Peyer's patch (tissue), 4 donors: ENCODE data around the gene NTN1. TPM values are rescaled to one million over a fixed set of nuclear protein-coding genes. Genes with fewer than 3 reads are reported as not detected.

Source experiments
- DNase-seq, 3 donors: peaks; one replicate each; pipeline ENCODE4 v3.0.0-alpha.2; 2017 to 2019
- H3K27ac ChIP-seq, 4 donors: fragments of 200-600 bp; sonication (generic); one replicate each; pipeline ENCODE4 v1.5.1; 2016 to 2019
- H3K27me3 ChIP-seq, 2 donors: fragments of 200-600 bp; sonication (generic); one replicate each; pipeline ENCODE4 v1.5.1; 2019
- H3K36me3 ChIP-seq, 3 donors: fragments of 200-600 bp; sonication (generic); one replicate each; pipeline ENCODE4 v1.5.1; 2016 to 2019
- H3K4me1 ChIP-seq, 4 donors: fragments of 200-600 bp; sonication (generic); one replicate each; pipeline ENCODE4 v1.5.1; 2016 to 2019
- H3K4me3 ChIP-seq, 4 donors: fragments of 200-600 bp; sonication (generic); 1 replicate in 3 of 4; 2 replicates in 1 of 4; pipeline ENCODE4 v1.5.1; 2016 to 2019; ENCODE audit warnings: mild to moderate bottlenecking in 1 of 4
- H3K9me3 ChIP-seq, 4 donors: fragments of 200-600 bp; sonication (generic); one replicate each; pipeline ENCODE4 v1.5.1; 2016 to 2019; ENCODE audit warnings: mild to moderate bottlenecking in 1 of 4
- POLR2A ChIP-seq, 2 donors: fragments of 450-650 bp; IDR thresholded peaks; one replicate each; pipeline ENCODE4 v1.5.1; 2017; ENCODE audit warnings: antibody characterized with exemption in 2 of 2, mild to moderate bottlenecking in 2 of 2, moderate library complexity in 2 of 2
- total RNA-seq, 4 donors: library from RNA; depleted of rRNA; stranded (reverse); fragments of >200 nt; gene quantifications; one replicate each; pipeline ENCODE4 v1.1.0, GENCODE V29; 2016
- TF ChIP-seq, protein P1 (sequence below), 6 experiments: fragments of 450-650 bp in 4 of 6; fragments of 200-600 bp in 2 of 6; sonication (generic) in 1 of 6; IDR thresholded peaks; one replicate each; pipeline ENCODE4 v1.5.1; 2017 to 2019; ENCODE audit warnings: antibody characterized with exemption in 6 of 6, mild to moderate bottlenecking in 3 of 6, moderate library complexity in 1 of 6

NTN1 gene
- total RNA-seq, 4 donors from 2014 or later, result 4.0 to 17.3 (median 10.9) TPM

DNA sequence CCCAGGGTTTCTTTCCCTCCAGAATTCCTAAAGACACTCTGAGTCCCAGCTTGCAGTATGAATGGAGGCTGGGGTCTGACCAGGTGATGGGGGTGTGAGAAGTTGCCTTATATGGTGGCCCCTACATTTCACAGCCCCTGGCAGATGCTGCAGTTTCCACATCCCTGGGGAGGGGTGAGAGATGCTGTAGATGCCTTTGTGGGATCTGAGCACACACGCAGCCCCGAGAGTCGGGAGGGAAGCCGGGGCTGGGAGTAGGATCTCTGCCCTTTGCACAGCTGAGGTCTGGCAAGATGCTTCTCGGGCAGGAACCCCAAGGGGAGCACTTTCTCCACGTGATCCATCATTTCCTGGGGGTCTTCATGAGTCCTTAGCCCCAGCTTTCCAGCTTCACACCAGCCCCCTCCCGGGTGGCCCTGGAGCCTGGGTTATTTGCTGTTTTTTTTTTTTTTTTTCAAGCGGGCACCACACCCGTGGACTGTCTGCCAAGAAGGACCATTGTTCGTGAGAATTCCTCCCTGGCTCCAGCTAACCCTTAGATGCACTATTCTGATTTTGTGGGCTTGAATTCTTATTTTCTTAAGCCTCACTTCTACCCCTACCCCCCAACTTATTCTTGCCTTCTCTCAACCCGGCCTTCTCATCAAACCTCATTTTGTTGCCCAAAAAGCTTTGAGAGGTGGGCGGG is 50.6 kb downstream of the NTN1 start:
- no peak overlapping the region for H3K4me3 ChIP-seq
- H3K27me3 ChIP-seq, result no peaks in the 10 kb centered on the region
- peak overlapping the region in 2 of 4 donors; percentile 2 to 61 for H3K27ac ChIP-seq

DNA sequence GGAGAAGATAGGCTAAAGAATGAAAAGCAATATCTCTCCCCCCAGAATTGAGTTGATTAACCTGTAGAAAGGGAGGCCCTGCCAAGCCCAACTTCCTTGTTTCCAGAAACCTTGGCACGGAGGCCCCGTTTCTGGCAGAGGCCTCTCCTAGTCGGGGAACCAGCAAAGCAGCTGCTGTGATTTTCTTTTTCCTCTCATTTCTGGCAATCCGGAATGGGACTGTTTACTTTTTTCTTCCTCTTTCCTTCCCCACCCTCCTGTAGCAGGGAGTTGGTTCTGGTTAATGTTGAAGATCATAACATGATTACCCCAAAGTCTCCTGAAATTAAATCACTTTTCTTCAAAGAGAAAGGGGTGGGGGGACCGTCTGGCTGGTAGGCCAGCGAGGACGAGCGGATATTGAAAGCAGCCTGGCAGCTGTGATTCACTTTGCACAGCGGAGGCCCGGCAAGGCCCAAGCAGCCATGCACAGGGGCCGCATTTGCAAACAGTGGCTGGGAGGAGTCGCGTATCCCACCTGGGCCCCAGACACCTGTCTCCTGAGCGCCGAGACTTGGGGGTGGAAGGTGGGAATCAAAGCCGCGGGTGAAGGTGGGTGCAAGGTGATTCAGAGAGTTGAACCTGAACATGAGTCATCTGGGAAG is 51.5 kb downstream of the NTN1 start:
- H3K27ac ChIP-seq, result peak overlapping the region; percentile 2 to 61 (median 21)
- DNase-seq, result peak in 1 of 3 donors; percentile 59
- H3K36me3 ChIP-seq, result no peaks in the 10 kb centered on the region
- H3K27me3 ChIP-seq, result no peaks in the 10 kb centered on the region
- peaks cover 0 to 6% (median 0%) of the 10 kb centered on the region in 4 donors for H3K4me1 ChIP-seq
- no peak overlapping the region for H3K4me3 ChIP-seq
- H3K9me3 ChIP-seq, result no peaks in the 10 kb centered on the region
- TF ChIP-seq, protein P1, sequence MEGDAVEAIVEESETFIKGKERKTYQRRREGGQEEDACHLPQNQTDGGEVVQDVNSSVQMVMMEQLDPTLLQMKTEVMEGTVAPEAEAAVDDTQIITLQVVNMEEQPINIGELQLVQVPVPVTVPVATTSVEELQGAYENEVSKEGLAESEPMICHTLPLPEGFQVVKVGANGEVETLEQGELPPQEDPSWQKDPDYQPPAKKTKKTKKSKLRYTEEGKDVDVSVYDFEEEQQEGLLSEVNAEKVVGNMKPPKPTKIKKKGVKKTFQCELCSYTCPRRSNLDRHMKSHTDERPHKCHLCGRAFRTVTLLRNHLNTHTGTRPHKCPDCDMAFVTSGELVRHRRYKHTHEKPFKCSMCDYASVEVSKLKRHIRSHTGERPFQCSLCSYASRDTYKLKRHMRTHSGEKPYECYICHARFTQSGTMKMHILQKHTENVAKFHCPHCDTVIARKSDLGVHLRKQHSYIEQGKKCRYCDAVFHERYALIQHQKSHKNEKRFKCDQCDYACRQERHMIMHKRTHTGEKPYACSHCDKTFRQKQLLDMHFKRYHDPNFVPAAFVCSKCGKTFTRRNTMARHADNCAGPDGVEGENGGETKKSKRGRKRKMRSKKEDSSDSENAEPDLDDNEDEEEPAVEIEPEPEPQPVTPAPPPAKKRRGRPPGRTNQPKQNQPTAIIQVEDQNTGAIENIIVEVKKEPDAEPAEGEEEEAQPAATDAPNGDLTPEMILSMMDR (IDR thresholded peaks at IDR 0.05), result no peak

More for the DNA sequence above, 50.6 kb downstream of the NTN1 start:
- H3K4me1 ChIP-seq, result peaks cover 0 to 6% (median 0%) of the 10 kb centered on the region in 4 donors
- no peaks in the 10 kb centered on the region for H3K9me3 ChIP-seq
- no peaks in the 10 kb centered on the region for H3K36me3 ChIP-seq
- DNase-seq, result no peak
- TF ChIP-seq POLR2A (IDR thresholded peaks at IDR 0.05), result no peak
- TF ChIP-seq, protein P1 (IDR thresholded peaks at IDR 0.05), result no peak

DNA sequence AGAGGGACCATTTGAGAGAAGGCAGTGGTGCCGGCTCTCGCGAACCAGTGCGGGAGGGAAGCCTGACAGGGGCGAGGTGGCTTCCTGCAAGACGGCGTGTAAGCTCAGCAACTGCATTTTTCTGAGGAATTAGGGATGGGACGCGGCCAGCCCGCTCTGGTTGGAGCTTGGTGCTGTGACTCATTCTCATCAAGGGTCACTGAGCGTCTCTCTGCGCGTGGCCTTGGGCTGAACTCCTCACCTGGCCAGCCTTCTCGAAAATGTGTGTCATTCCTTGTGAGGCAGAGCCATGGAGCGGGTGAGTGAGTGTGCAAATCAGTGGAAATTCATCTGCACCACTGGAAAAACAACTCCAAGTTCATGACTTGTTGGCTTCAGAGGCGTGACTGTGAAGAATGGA is 52.8 kb downstream of the NTN1 start:
- no peak for DNase-seq
- no peak overlapping the region for H3K27ac ChIP-seq
- no peaks in the 10 kb centered on the region for H3K27me3 ChIP-seq
- H3K4me3 ChIP-seq, result no peak overlapping the region
- TF ChIP-seq POLR2A (IDR thresholded peaks at IDR 0.05), result no peak
- TF ChIP-seq, protein P1 (IDR thresholded peaks at IDR 0.05), result no peak
- H3K9me3 ChIP-seq, result no peaks in the 10 kb centered on the region
- H3K36me3 ChIP-seq, result no peaks in the 10 kb centered on the region
- peaks cover 0 to 6% (median 0%) of the 10 kb centered on the region in 4 donors for H3K4me1 ChIP-seq

DNA sequence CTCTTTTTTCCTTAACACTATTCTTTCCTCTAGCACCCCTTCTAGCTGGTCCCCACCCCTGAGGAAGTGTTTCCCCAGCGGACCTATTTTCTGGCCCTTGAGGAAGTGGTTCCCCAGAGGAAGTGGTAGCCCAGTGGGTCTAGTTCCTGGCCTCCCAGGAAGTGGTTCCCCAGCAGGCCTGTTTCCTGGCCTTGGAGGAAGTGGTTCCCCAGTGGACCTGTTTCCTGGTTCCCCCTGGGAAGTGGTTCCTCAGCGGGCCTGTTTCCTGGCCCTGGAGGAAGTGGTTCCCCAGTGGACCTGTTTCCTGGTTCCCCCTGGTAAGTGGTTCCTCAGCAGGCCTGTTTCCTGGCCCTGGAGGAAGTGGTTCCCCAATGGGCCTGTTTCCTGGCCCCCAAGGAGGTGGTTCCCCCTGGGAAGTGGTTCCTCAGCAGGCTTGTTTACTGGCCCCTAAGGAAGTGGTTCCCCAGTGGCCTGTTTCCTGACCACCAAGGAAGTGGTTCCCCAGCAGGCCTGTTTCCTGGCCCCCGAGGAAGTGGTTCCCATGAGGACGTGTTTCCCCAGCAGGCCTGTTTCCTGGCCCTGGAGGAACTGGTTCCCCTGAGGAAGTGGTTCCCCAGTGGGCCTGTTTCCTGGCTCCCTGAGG is 58.3 kb downstream of the NTN1 start:
- Histone ChIP-seq H3K9me3 (no peaks in the 10 kb centered on the region), H3K27ac (no peak overlapping the region), H3K4me1 (peaks cover 0 to 14% (median 0%) of the 10 kb centered on the region in 4 donors), H3K27me3 (no peaks in the 10 kb centered on the region), H3K36me3 (no peaks in the 10 kb centered on the region), H3K4me3 (no peak overlapping the region)
- DNase-seq, result no peak
- TF ChIP-seq, protein P1 (IDR thresholded peaks at IDR 0.05), result no peak
- no peak for TF ChIP-seq POLR2A (IDR thresholded peaks at IDR 0.05)

DNA sequence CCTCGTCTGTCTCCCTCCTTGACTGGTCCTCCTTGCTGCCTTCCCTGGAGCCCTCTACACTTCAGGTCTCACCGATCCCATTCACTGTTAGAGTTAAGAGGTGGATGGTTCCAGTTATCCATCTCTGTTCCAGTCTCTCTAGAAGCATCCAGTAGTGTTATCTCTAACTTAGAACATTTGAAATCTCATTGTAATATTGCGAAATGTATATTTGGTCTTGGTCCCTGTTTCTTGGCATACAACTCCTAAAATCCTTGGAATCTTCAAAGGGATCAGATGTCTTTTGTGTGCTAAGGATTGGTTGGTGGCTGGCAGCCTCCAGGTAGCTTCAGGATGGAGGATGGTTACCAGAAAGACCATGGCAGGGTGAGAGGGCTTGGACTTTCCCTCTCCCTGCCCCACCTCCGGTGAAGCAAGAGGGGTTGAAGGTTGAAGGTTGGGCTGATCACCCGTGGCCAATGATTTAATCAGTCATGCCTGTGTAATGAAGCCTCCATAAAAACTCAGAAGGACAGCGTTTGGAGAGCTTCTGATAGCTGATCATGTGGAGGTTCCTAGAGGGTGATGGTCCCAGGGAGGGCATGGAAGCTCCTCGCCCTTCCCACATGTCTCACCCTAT is 59.1 kb downstream of the NTN1 start:
- H3K27ac ChIP-seq, result no peak overlapping the region
- no peaks in the 10 kb centered on the region for H3K27me3 ChIP-seq
- no peaks in the 10 kb centered on the region for H3K36me3 ChIP-seq
- no peaks in the 10 kb centered on the region for H3K9me3 ChIP-seq
- DNase-seq, result peak in 1 of 3 donors; percentile 49
- no peak for TF ChIP-seq POLR2A (IDR thresholded peaks at IDR 0.05)
- TF ChIP-seq, protein P1 (IDR thresholded peaks at IDR 0.05), result no peak
- H3K4me1 ChIP-seq, result peaks cover 0 to 14% (median 0%) of the 10 kb centered on the region in 4 donors
- no peak overlapping the region for H3K4me3 ChIP-seq
